BJ (cell line): ENCODE measurements around the gene YPEL4. TPM values are rescaled to one million over a fixed set of nuclear protein-coding genes. Genes with fewer than 3 reads are reported as not detected.

ENCODE experiments used
- CTCF ChIA-PET: fragments of 350-600 bp; formaldehyde crosslinking; extraction: SDS; loops from one replicate; lab custom pipeline; 2021; ENCODE audit warnings: antibody characterized with exemption, inconsistent platforms; lab: Yijun Ruan, JAX
- POLR2A ChIA-PET: fragments of 300-600 bp; sonication (Branson Sonifier 250); formaldehyde crosslinking; extraction: SDS; loops from one replicate; lab custom pipeline; 2021; ENCODE audit warnings: antibody characterized with exemption; lab: Charles Lee
- DNase-seq: peaks from one replicate; pipeline ENCODE4 v3.0.0-alpha.2; 2011; ENCODE audit warnings: low read depth
- H3K27me3 ChIP-seq: 2 replicates; pipeline ENCODE4 v1.6.0; 2011; ENCODE audit warnings: low read length; ENCODE audit not compliant: control insufficient read depth, insufficient read depth
- H3K36me3 ChIP-seq: 2 replicates; pipeline ENCODE4 v1.5.1; 2011; ENCODE audit warnings: low read length; ENCODE audit not compliant: control insufficient read depth, insufficient read depth
- H3K4me3 ChIP-seq: 2 replicates; pipeline ENCODE4 v1.5.1; 2011; ENCODE audit warnings: low read depth, mild to moderate bottlenecking, control low read depth, low read length
- CTCF ChIP-seq: IDR thresholded peaks from 2 replicates; pipeline ENCODE4 v1.5.1; 2011; ENCODE audit warnings: low read depth, mild to moderate bottlenecking, control low read depth, inconsistent platforms, low read length, moderate library complexity; ENCODE audit not compliant: insufficient read depth
- polyA plus RNA-seq: library from polyadenylated mRNA; depleted of rRNA; stranded (reverse); fragments of >200 nt; gene quantifications from 2 replicates; pipeline ENCODE4 v1.2.3, GENCODE V29; 2011

Gene YPEL4
- polyA plus RNA-seq, 1 experiment, result 0.26 TPM

DNA sequence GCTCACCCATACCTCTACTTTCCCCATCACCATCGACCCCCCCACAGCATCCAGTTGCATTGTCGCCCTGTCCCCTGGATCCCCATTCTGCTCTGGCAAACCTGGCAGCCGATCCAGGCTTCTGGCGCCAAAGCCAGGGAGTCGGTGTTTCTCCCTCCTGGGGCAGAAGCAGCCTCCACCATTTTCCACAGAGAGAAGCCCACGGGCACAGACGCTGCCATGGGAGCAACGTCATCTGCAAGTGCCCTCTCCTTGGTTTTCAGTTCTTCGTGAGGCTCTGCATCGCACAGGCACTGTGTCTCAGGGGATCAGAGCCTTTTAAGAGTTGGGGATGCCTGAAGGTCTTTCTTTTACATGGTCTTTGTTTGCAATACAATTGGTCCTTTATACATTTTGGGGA is 2.3 kb downstream of the YPEL4 start:
- H3K36me3 ChIP-seq, result peaks cover 3% of the 10 kb centered on the region
- DNase-seq, result no peak
- no peak for TF ChIP-seq CTCF
- ChIA-PET CTCF (interaction anchor here (0.7 to 1.9 kb wide), 4 partner anchors 79 to 301 kb away, joined by 3 to 15 read pairs (median 4); partner anchors contain the start of genes RTN4RL2 and UBE2L6), POLR2A (no interaction called here)
- no peak overlapping the region for H3K4me3 ChIP-seq
- H3K27me3 ChIP-seq, result no peaks in the 10 kb centered on the region; the same call in 1 of the 2 replicates

DNA sequence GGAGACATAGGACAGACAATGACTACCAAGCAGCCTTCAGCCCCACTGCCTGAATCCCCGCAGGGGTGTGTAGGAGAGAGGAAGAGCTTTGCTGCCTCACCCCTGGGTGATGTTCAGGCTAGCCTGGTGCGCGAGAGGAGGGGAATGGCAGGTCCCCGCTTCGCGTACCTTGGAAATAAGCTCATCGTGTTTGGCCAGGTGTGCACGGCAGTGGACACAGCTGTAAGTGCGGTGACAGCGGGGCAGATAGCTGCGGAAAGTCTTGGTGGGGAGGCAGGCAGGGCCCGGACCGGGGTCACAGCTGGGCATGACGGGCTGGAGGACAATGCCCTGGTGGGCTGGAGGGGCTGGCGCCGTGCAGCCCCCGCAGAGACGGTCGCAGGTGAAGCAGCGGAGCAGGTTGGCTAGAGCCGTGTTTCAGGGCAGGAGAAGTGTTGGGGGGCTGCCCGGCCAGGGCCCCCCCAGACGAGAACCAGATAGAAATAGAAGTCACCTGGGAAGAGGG is 2.9 kb downstream of the YPEL4 start:
- H3K27me3 ChIP-seq, result no peaks in the 10 kb centered on the region; the same call in 1 of the 2 replicates
- H3K36me3 ChIP-seq, result peaks cover 3% of the 10 kb centered on the region
- no peak overlapping the region for H3K4me3 ChIP-seq
- POLR2A ChIA-PET, result no interaction called here
- no peak for DNase-seq
- CTCF ChIA-PET, result interaction anchor here (0.7 to 1.9 kb wide), 4 partner anchors 79 to 301 kb away, joined by 3 to 15 read pairs (median 4); partner anchors contain the start of genes RTN4RL2 and UBE2L6
- no peak for TF ChIP-seq CTCF

DNA sequence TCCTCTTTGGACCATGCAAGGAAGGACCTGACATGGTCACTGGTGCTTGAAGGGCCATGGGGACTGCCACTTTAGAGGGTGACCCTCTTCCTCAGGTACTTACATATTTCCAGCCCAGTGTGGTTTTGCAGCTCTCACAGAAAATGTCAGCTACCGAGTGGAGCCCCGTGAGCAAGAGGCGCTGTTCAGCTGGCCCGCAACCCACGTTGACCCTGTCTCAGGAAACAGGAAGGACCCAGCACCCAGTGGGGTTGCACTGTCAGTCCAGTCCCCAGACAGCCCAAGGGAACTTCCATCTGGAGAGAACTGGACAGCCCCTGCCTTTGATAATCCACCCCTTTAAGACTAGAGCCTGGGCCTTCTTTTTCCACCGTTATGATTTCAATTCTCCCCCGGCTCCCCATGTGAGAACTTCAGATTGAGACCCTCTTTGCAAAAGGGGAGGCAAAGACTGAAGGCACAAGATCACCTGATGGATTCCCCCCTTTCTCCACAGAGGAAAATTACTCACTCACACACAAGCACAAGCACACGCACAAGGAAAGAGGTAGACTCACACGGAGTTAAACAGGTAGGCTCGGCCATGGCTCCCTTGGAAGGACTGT is 3.4 kb downstream of the YPEL4 start:
- ChIA-PET POLR2A (no interaction called here), CTCF (interaction anchor here (1.6 to 1.9 kb wide), 2 partner anchors 78 to 188 kb away, joined by 5 to 15 read pairs; partner anchors contain the start of gene UBE2L6)
- no peak for DNase-seq
- H3K4me3 ChIP-seq, result no peak overlapping the region
- H3K27me3 ChIP-seq, result no peaks in the 10 kb centered on the region; the same call in 1 of the 2 replicates
- TF ChIP-seq CTCF, result no peak
- H3K36me3 ChIP-seq, result peaks cover 5% of the 10 kb centered on the region

DNA sequence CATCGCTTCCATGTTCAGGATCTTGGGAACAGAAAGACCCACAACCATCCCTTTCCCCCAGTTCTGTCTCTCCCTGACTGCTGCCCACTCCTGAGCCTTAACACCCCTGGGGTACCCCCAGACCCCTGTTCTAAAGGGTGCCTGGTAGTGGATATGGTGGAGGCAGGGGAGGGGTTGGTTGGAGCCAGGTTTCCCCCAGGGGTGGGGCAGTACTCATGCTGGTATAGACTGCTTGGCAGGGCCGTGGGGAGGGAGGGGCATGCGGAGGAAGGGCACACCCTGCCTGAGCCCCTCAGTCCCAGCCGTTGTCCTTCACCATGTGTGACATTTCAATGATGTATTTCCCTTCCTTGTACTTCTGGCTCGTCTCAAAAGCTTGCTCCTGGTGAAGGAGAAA is 4.0 kb downstream of the YPEL4 start:
- CTCF ChIA-PET, result interaction anchor here (1.0 to 9.6 kb wide), 6 partner anchors 13 to 188 kb away, joined by 3 to 285 read pairs (median 7); partner anchors contain the start of genes RTN4RL2 and UBE2L6

More for the DNA sequence above, 4.0 kb downstream of the YPEL4 start:
- H3K27me3 ChIP-seq, result no peaks in the 10 kb centered on the region; the same call in 1 of the 2 replicates
- peaks cover 8% of the 10 kb centered on the region for H3K36me3 ChIP-seq
- no peak for DNase-seq
- H3K4me3 ChIP-seq, result no peak overlapping the region
- no peak for TF ChIP-seq CTCF
- POLR2A ChIA-PET, result no interaction called here
